Inflammatory macrophage treated with lipopolysaccharide for 1 hour (primary cell): ENCODE data around the gene GRAP2.

Source experiments
- DNase-seq, 2 donors: peaks; one replicate each; pipeline ENCODE4 v3.0.0-alpha.2; 2020 to 2022

GRAP2 gene

GRCh38 chr22:40022536-40023240, 121.8 kb downstream of the GRAP2 start:
- no peak for DNase-seq
